Epithelial cell of proximal tubule (primary cell): ENCODE measurements around the gene FRMD3. TPM values are rescaled to one million over a fixed set of nuclear protein-coding genes. Genes with fewer than 3 reads are reported as not detected.

Experiments used
- DNase-seq: peaks from one replicate; pipeline ENCODE4 v3.0.0-alpha.2; 2011; ENCODE audit warnings: low read depth
- H3K4me3 ChIP-seq: 2 replicates; pipeline ENCODE4 v1.5.1; 2011; ENCODE audit warnings: low read depth, mild to moderate bottlenecking, low read length
- CTCF ChIP-seq: conservative IDR thresholded peaks from 2 replicates; pipeline ENCODE4 v1.5.1; 2012; ENCODE audit warnings: low read depth, mild to moderate bottlenecking, low read length
- total RNA-seq: library from RNA; depleted of rRNA; stranded (reverse); fragments of >200 nt; gene quantifications from 2 replicates; pipeline ENCODE4 v1.2.3, GENCODE V29; 2015

Gene FRMD3
- total RNA-seq, 1 donor from 2014 or later = 2.4 TPM

- no peak for DNase-seq
- no peak for TF ChIP-seq CTCF
- peak overlapping the region; percentile 62 for H3K4me3 ChIP-seq
These were observed 663 bp upstream of the FRMD3 start for GRCh38 chr9:83538890-83539238.

- TF ChIP-seq CTCF = no peak
- DNase-seq = no peak
These were observed 650 bp downstream of the FRMD3 start for GRCh38 chr9:83537331-83538171.

GRCh38 chr9:83536332-83536731 lies 1.9 kb downstream of the FRMD3 start:
- no peak for TF ChIP-seq CTCF
- no peak overlapping the region for H3K4me3 ChIP-seq
- DNase-seq = no peak

More at GRCh38 chr9:83537331-83538171, 650 bp downstream of the FRMD3 start:
- H3K4me3 ChIP-seq = peak overlapping the region; percentile 62

- no peak for TF ChIP-seq CTCF
- no peak for DNase-seq
- H3K4me3 ChIP-seq = no peak overlapping the region
These were observed 2.5 kb downstream of the FRMD3 start for GRCh38 chr9:83535736-83536135.

- DNase-seq = no peak
- no peak overlapping the region for H3K4me3 ChIP-seq
- no peak for TF ChIP-seq CTCF
These were observed 4.9 kb downstream of the FRMD3 start for GRCh38 chr9:83533296-83533695.

GRCh38 chr9:83526901-83527300 lies 11.3 kb downstream of the FRMD3 start:
- H3K4me3 ChIP-seq = no peak overlapping the region
- no peak for DNase-seq
- TF ChIP-seq CTCF = no peak

- TF ChIP-seq CTCF = no peak
- H3K4me3 ChIP-seq = no peak overlapping the region
- no peak for DNase-seq
These were observed 12.0 kb downstream of the FRMD3 start for GRCh38 chr9:83526211-83526610.
